ENCODE data around the gene DEFB108B. TPM values are rescaled to one million over a fixed set of nuclear protein-coding genes. Genes with fewer than 3 reads are reported as not detected.
"Not testable (repeated sequence)": the region's sequence is repeated elsewhere in the genome, so short reads cannot be mapped to it uniquely, and the experiment has no call there.

DEFB108B gene, protein sequence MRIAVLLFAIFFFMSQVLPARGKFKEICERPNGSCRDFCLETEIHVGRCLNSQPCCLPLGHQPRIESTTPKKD
- polyA plus RNA-seq (2012; ENCODE audit: insufficient read length, low read depth), result not detected

GRCh38 chr11:71832811-71833210 is at the start of gene DEFB108B:
DEFB108B (plus strand) TSS chr11:71833200; CDS start chr11:71833200, 0 bp downstream.
- TF ChIP-seq SIN3A (IDR thresholded peaks at IDR 0.05; ENCODE audit: borderline replicate concordance, insufficient read depth, low read length); FOXP2 (optimal IDR thresholded peaks at IDR 0.05; ENCODE audit: borderline replicate concordance, extremely low read depth, extremely low read length, insufficient read depth); TAF1 (IDR thresholded peaks at IDR 0.05; ENCODE audit: borderline replicate concordance, insufficient read depth, low read length): not testable (repeated sequence)

GRCh38 chr11:71787098-71787823 is 45.7 kb upstream of the DEFB108B start:
- TF ChIP-seq TAF1 (IDR thresholded peaks at IDR 0.05; ENCODE audit: borderline replicate concordance, insufficient read depth, low read length) (no peak), SIN3A (IDR thresholded peaks at IDR 0.05; ENCODE audit: borderline replicate concordance, insufficient read depth, low read length) (0 out of 2 replicates have a peak, but pooled peaks have one; percentile 15), POLR2AphosphoS5 (IDR thresholded peaks at IDR 0.05; ENCODE audit: low read depth, low read length) (peak; percentile 31; the same call in 1 of the 2 replicates), FOXP2 (optimal IDR thresholded peaks at IDR 0.05; ENCODE audit: borderline replicate concordance, extremely low read depth, extremely low read length, insufficient read depth) (no peak)
- TF ChIP-seq, protein P1, sequence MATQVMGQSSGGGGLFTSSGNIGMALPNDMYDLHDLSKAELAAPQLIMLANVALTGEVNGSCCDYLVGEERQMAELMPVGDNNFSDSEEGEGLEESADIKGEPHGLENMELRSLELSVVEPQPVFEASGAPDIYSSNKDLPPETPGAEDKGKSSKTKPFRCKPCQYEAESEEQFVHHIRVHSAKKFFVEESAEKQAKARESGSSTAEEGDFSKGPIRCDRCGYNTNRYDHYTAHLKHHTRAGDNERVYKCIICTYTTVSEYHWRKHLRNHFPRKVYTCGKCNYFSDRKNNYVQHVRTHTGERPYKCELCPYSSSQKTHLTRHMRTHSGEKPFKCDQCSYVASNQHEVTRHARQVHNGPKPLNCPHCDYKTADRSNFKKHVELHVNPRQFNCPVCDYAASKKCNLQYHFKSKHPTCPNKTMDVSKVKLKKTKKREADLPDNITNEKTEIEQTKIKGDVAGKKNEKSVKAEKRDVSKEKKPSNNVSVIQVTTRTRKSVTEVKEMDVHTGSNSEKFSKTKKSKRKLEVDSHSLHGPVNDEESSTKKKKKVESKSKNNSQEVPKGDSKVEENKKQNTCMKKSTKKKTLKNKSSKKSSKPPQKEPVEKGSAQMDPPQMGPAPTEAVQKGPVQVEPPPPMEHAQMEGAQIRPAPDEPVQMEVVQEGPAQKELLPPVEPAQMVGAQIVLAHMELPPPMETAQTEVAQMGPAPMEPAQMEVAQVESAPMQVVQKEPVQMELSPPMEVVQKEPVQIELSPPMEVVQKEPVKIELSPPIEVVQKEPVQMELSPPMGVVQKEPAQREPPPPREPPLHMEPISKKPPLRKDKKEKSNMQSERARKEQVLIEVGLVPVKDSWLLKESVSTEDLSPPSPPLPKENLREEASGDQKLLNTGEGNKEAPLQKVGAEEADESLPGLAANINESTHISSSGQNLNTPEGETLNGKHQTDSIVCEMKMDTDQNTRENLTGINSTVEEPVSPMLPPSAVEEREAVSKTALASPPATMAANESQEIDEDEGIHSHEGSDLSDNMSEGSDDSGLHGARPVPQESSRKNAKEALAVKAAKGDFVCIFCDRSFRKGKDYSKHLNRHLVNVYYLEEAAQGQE (IDR thresholded peaks at IDR 0.05; ENCODE audit: insufficient read depth in 1 of 2, low read depth in 2 of 2, low read length in 2 of 2), result no peak

GRCh38 chr11:71787824-71788454 is 45.1 kb upstream of the DEFB108B start:
- TF ChIP-seq SIN3A (IDR thresholded peaks at IDR 0.05; ENCODE audit: borderline replicate concordance, insufficient read depth, low read length), result 0 out of 2 replicates have a peak, but pooled peaks have one; percentile 4

DNA sequence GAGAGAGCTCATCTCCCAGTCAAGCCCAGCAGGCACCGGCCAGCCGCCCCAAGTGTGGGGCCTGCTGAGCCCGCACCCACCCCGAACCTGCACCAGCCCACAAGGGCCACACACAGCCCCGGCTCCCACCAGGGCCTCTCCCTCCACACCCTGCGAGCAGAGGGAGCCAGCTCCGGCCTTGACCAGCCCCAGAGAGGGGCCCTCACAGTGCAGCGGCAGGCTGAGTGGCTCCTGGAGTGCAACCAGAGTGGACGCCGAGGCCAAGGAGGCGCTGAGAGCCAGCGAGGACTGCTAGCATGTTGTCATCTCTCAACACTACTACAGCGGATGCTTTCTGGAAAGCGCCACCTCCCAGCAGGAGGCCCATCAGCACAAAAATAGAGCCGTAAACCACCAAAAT is 10.9 kb downstream of the DEFB108B start:
- TF ChIP-seq TAF1 (IDR thresholded peaks at IDR 0.05; ENCODE audit: borderline replicate concordance, insufficient read depth, low read length), result no peak
- no peak for TF ChIP-seq POLR2AphosphoS5 (IDR thresholded peaks at IDR 0.05; ENCODE audit: low read depth, low read length)
- TF ChIP-seq, protein P1 (IDR thresholded peaks at IDR 0.05; ENCODE audit: insufficient read depth in 1 of 2, low read depth in 2 of 2, low read length in 2 of 2), result no peak
- TF ChIP-seq FOXP2 (optimal IDR thresholded peaks at IDR 0.05; ENCODE audit: borderline replicate concordance, extremely low read depth, extremely low read length, insufficient read depth), result no peak
- no peak for TF ChIP-seq SIN3A (IDR thresholded peaks at IDR 0.05; ENCODE audit: borderline replicate concordance, insufficient read depth, low read length)

DNA sequence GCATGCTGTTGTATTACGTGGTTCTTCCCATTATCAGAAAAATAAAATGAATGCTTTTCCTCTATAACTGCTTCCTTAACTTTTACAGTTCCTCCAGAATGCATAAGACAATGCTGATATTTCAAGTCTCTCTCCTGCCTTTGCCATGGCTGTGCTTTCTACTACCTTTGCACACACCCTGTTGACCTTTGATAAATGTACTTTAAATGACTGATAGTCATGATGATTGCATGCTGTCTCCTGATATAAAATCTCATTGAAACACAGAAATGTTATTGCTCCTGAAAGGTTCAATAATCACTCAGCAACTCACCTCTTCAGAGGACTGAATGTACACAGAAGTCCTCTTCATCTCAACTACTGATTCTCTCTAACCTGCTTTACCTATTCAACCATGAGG is 45.1 kb downstream of the DEFB108B start, which contains the start of gene DEFB131B:
DEFB131B (plus strand) TSS at position 395 of the 400 bp plus-strand sequence; CDS start at position 395, 0 bp downstream.
- TF ChIP-seq SIN3A (IDR thresholded peaks at IDR 0.05; ENCODE audit: borderline replicate concordance, insufficient read depth, low read length); POLR2AphosphoS5 (IDR thresholded peaks at IDR 0.05; ENCODE audit: low read depth, low read length): not testable (repeated sequence)
- TF ChIP-seq, protein P1 (IDR thresholded peaks at IDR 0.05; ENCODE audit: insufficient read depth in 1 of 2, low read depth in 2 of 2, low read length in 2 of 2), result not testable (repeated sequence)

Data from PFSK-1 (cell line).